Cerebellar nuclear complex (tissue), 1 donor: ENCODE data around the gene CD151.

ENCODE experiments used
- DNase-seq, 2 experiments: peaks; one replicate each; lab custom pipeline; 2025; lab: John Stamatoyannopoulos, UW

CD151 gene

DNA sequence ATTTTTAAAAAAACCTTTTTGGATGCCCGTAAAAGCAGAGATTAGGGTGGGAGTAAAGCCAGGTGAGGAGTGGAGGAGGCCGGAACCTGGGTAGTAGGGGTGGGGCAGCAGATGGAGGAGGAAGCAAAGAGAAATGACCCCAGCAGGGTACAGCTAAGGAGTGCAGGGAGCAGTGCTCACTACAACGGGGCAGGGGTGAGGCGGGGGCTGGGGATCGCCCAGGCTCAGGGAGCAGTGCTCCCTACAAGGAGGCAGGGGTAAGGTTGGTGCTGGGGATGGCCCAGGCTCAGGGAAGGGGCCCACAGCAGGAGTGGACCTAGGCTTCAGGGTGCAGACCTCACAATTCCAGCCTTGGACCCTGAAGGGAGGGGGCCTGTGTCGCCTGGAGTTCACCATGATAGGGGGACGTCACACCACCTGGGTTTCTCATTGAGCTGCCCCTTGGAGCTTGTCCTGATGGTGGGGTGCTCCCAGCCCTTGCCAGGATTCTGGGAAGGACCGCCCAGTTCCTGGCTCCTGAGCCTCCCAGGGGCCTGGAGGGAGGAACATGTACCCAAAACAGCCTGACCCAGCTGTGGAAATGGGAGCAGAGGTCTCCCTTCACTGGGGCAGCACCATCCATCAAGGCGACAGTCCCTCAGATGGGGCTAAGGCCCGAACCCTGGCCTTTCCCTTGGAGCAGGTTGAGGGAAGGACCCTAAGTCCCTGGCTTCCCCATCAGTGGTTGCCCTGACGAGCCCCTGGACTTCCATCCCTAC is 16.9 kb upstream of the CD151 start:
- no peak for DNase-seq

- DNase-seq, result no peak
Measured at GRCh38 chr11:816433-816779, 16.3 kb upstream of the CD151 start.

DNA sequence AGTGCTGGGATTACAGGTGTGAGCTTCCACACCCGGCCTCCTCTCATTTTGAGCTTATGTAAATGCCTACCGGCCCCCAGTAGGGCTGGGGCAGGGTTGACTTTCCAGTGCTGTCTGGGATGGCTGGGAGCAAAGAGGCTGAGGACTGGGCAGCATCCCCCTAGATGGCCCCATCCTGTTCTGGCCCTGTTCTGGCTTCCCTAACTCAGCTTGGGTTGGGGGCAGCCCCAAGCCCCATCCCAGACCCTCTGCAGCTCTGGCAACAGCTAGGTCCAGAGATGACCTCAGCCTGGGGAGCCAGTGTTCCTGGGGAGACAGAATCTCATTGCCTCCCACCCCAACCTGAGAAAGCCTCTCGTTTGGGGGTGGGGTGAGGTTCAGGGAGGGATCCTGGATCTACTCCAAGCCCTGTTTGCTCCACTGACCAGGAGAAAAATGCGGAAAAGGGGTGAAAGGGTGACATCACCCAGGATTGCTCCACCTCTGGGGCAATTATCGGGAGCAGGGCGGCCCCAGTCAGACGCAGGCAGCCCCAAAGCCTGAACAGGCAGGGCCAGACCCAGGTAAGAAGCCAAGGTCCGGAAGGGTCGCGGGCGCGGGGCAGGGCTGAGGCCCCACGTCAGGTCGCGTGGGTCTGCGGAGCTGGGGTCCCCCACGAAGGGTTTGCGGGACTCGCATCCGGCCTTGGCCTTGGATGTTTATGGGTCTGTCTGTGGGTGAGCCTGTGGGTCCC is 14.2 kb upstream of the CD151 start, which contains the start of gene PNPLA2:
Gene PNPLA2 (plus strand): TSS at position 519 of the 733 bp plus-strand sequence. CDS start 805 bp downstream, outside the sequence.
- no peak for DNase-seq

- DNase-seq, result peak in 1 of 2 experiments; percentile 36
Measured at GRCh38 chr11:819129-819931, 13.4 kb upstream of the CD151 start.

- DNase-seq, result no peak
Measured at GRCh38 chr11:819943-820649, 12.7 kb upstream of the CD151 start.

DNA sequence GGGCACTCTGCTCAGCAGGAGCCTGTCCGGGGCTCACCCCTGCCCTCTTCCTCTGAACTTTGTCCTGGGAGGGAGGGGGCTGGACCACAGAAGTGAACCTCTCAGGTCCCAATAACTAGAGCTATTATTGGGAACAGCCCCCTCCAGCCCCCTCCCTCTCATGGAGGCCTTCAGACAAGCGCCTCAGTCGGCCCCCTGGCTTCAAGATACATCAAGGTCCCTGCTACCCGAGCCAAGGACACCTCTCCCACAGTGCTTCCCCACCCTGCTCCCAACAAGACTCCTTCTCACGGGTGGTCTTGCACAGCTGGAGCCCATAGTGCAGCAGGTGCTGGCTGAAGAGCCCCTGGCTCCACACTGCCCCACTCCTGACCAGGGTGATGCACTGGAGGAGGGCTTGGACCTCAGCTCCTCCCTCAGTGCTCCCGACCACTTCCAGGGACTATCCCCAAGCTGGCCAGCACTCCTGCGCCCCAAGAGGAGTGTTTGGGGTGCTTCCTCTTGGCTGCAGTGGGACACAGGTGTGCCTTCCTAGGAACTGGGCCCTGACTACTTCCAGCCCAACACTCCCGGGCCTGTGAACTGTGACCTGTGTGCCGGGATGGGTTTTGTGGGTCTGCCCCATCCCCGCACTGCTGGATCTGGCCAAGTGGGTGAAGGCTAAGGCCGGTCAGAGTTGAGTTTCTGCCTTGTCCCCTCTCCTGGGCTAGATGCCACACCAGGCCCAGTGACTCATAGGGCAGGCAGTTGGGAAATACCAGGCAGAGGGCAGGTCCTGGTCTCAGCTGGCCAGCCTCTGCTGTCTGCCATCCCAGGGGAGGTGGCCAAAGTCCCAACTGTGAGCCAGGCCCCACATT is 11.9 kb upstream of the CD151 start:
- DNase-seq, result no peak

- DNase-seq, result no peak
Measured at GRCh38 chr11:821512-822371, 11.0 kb upstream of the CD151 start.

DNA sequence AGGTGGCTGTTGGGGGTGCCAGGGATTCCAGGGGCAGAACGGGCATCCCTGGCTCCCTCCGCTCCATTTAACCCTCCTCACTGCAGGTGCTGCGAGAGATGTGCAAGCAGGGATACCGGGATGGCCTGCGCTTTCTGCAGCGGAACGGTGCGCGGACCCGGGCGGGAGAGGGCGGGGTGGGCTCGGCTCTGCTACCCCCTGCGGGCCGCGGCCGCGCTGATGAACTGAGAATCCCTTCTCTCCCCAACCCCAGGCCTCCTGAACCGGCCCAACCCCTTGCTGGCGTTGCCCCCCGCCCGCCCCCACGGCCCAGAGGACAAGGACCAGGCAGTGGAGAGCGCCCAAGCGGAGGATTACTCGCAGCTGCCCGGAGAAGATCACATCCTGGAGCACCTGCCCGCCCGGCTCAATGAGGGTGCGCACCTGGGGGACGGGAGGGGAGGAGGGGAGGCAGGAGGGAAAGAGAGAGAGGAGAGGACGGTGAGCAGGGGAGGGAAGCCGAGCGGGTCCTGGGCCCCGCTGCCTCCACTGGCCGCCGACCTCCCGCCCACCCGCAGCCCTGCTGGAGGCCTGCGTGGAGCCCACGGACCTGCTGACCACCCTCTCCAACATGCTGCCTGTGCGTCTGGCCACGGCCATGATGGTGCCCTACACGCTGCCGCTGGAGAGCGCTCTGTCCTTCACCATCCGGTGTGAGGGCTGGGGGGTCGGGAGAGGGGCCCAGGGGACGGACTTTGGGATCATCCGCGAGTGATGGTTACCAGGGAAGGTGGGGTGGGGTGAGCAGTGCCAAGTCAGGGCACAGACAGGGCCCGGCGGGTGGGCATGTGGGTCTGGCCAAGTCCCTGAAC is 9.1 kb upstream of the CD151 start:
- DNase-seq, result no peak

- no peak for DNase-seq
Measured at GRCh38 chr11:824292-824880, 8.4 kb upstream of the CD151 start.

DNA sequence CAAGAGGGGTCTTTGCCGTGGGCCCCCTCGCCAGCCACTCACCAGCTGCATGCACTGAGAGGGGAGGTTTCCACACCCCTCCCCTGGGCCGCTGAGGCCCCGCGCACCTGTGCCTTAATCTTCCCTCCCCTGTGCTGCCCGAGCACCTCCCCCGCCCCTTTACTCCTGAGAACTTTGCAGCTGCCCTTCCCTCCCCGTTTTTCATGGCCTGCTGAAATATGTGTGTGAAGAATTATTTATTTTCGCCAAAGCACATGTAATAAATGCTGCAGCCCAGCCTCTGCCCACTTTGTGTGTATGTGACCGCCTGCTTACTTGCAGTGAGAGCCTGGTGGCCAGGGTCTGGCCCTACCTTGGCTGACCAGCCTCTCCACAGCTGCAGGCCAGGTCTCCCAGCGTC is 7.8 kb upstream of the CD151 start:
- no peak for DNase-seq

- DNase-seq, result no peak
Measured at GRCh38 chr11:825366-826226, 7.2 kb upstream of the CD151 start.

DNA sequence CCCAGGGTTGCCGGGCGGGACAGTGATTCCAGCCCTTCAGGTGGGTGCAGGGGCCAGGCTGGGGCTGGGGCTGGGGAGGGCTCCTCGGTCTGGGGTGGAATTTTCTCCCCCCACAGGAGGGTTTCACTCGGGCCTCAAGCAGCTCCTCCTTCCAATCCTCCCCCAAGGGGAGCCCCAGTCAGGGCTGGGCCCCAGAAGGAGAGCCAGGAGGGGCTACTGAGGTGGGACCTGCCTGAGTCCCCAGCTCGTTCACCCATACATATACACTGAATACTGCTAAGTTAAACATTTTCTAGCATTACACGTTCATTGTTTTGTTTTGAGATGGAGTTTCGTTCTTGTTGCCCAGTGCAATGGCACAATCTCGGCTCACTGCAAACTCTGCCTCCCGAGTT is 6.5 kb upstream of the CD151 start:
- DNase-seq, result no peak

DNA sequence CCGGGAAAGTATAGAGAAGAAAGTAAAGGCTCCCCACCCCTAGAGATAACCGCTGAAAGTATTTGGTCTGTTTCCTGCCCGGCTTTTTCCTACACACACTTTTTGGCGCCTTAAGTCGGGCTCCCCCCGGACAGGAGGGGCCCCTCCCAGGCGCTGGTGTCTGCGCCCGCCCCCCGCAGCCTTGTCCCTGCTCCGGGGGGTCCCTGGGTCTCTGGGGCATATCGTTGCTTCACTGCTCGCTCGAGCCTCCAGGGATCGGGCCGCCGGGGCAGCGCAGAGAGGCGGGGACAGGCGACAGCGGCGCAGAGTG is 6.0 kb upstream of the CD151 start:
- no peak for DNase-seq

DNA sequence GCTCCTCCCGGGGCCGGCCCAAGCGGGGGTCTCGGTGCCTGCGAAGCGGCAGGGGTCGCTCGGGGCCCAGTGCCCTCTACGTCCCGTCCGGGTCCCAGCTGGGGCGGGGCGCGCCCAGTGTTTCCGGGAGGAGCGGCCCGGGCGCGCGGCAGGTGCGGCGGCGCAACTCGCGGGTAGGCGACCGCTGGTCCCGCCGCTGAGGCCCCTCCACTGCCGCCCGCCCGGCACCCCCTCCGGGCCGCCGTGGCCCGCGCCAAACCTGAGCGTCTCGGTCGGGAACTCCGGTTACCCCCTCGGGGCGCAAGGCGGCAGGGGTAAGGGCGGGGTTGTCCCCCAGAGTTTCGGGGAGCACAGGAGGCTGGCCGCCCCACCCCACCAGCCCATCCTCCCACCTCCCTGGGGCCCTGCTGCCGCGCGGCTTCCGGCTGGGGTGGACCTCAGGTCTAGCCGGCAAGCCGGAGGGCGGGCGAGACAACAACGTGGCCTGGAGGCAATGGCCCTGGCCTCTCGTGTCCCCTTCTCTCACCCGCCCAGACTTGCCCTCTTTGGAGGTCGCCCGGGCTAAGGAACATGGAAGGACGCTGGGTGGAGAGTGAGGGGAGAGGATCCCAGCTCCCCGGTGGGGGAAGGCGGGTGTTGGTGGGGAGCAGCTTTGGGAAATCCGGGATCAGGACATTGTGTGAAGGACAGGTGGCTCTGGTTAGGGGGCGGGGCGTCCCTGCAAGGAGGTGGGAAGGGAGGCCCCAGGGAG is 5.4 kb upstream of the CD151 start:
- DNase-seq, result no peak

- no peak for DNase-seq
Measured at GRCh38 chr11:827897-828192, 4.9 kb upstream of the CD151 start, which contains the start of gene CRACR2B. CRACR2B (plus strand) TSS chr11:827919; CDS start chr11:828608, 689 bp downstream.

DNA sequence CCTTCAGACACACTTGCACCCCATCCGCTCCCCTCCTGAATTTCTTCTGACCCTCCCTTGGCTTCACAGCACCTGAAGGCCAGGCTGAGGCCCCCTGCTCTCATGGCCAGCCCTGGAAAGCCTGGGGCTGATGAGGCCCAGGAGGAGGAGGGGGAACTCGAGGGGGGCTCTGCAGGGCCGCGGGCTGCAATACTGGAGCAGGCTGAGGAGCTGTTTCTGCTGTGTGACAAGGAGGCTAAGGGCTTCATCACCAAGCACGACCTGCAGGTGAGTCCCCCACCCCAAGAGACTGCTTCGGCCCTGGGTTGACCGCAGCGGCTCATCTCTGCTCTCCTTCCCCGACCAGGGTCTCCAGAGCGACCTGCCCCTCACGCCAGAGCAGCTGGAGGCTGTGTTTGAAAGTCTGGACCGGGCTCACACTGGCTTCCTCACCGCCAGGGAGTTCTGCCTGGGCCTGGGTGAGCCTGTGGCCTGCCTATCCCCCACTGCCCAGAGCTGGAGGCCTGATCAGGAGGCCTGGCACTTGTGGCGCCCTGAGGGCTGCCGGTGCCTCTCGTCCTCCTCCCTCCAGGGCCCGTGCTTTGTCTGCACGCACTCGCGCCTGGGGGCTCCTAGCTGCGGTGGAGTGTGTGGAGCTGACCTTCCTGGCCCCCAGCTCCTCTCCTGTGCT is 4.1 kb upstream of the CD151 start:
- no peak for DNase-seq
